Embryonic facial prominence (tissue), 1 donor: ENCODE measurements around the gene FAM53B.

ENCODE experiments used
- DNase-seq: peaks from one replicate; pipeline ENCODE4 v3.0.0-alpha.2; 2016; ENCODE audit errors: extremely low spot score

Gene FAM53B

DNA sequence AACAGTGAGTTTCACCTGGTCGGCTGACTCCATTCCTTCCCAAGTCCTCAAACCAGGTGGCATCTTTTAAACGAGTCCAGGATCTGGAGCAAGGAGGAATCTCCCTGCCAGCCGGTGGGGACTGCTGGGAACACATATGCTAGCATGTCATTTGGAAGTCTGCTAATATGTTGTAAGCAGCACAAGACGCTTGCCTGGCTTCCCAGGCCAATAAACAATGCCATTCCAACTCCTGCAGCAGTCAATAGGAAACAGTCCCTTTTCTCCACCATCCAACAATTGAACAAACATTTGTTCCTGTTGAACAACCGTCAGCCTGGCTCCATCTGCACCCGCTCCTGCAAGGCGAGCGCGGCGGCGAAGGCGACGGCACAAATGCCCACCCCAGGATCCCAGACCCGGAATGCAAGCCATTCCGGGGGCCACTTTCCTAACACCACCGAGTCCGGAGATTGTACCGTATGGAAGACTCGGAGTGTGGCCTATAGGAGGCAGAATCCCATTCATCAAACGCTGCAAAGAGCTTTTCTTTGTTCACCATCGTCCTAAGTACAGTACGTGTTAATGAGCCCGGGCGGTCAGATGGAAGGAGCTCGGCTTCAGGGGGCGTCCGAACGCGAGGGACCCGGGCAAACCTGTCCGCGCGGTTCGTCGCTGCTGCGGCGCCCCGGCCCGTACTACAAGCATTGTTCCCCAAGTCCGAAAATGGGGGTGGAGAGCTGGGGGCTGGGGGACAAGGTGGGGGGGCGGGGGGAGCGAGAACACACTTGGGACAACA, 1.6 kb downstream of the FAM53B start:
- no peak for DNase-seq

DNA sequence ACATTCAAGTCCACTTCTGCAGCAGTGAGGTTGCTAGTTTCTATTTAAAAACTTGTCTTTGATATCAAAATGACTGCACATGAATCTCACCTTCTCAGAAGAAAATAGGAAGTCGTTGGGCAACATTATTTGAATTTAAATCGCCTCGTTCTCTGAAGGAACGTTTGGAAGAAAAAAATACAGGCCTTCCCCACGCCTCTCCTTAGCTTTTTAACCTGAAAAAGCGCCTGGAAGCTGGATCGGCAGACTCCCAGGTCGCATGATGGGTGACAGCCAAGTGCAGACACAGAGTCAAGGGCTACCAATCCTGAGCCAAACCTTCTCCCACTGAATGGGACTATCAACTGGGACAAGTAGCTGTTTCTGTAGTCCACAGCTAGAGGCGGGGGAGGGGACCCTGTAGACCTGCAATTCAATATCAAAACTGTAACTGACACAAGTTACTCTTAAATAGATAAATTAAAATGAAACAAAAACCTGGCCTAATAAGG, 2.2 kb downstream of the FAM53B start:
- no peak for DNase-seq

DNA sequence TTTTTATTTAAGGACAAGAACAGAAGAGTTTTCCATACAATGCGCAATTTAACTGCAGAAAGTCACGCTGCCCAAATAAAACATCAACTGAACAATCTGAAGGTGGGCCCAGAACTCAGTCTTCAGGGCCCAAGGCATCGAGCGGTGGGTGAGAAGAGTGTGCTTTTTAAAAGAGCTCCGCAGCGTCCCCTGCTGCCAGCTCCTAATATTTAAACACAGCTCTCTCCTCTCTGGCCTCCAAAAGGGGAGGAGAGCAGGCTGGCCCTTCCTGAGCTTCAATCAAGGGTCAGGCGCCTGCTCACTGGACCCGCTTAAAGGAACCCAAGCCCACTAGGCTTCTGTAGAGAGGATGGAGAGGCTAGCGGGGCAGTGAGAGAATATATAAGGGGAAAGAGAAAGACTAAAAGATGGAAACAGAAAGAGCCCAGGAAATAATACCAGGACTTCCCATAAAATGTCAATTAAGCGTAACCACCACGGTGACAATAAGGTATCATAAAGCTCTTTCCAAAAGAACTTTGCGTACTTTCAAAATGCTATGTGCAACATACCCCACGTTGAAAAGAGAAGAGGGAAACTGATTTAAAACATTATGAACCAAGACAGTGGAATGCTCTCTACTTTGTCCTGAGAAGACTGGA, 2.8 kb downstream of the FAM53B start:
- DNase-seq: peak; percentile 85

DNA sequence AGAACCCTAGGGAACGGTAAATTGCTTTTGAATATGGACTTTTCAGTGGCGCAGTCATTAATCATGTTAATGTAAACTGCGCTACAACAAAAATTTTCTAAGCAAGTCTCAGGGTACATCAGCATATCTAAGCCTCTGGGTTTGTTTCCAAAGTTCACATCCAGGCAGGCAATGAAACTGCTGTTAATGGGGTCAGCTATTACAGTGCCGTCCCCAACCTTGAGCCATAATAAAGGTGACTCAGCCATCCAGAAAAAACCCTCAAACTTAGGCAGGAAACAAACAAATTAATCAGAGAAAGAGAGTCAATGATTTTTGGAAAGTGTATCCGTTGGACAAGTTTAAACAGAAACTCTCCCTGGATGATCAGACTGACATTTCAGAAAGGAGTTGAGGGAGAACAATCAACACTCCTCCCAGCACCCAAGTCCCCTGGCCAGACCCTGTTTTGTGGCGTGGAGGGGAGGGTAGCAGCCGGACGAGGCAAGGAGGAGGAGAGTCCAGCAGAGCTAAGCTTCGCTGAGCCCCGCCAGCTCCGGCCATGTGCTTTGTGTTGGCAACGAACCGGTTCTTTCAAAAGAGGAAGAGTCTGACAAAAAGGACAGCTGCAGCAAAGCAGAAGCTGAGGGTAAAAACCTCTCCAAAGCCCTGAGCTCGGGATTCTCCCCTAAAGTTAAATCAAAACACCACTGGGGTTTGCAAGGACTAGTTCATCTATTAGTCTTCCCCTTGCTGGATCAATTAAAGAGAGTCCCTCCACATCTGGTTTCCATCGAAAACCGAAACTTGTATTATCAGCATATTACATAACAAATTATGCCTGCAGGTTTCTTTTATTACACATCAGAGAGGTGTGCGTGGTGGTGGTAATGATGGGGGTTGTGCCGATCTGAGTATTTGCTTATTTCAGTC, 3.6 kb downstream of the FAM53B start:
- no peak for DNase-seq

DNA sequence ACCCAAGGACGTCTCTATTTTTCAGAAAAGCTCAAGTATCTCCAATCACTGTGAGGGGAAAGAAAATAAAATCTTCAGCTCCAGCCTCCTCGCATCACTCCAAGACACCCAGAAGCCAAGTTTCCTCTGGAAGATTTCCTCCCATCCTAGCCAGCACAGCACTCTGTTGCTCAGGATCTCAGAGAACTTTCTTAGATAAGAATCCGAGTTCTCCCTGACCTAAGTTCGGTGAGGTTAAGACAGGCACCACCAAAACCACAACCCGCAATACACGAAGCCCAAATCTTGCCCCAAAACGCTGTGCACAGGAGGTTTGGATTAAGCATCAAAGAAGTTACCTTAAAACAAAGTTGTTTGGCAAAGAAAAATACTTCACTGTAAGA, 4.2 kb downstream of the FAM53B start:
- no peak for DNase-seq

DNA sequence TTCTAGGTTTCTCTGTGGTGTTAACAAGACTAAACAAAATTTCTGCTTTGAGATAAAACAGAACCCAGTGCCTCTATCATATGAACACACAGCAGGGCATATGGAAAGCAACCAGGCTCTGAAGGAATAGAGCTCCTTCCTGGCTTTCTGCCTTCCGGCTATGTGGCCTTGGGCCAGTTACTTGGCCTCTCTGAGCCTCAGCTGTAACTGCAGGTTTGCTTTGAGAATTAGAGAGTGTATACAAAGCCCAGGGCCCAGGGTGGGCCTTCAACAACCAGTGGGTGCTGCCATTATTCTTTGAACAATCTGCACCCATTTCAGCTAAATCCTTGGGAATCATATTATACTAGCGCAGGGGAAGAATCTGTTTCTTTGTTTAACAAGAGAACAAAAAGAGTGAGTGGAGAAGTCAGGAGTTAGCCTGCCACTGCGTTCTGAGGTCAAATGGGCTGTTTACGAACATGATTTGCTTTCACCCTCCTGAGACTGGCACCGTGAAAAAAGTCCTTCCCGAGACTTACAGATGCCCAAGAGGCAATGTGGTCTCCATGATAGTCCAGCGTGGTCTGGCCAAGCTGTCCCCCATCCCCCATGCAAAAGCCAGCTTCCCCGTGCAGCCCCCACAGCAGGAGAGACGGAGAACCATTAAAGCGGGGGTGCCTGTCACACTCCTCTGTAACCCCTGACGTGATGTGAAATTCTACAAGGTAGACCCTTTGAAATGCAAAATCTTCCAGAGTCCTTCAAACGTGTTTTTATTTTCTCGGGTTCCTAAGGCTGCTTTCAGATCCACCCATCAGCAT, 4.9 kb downstream of the FAM53B start:
- DNase-seq: no peak

DNA sequence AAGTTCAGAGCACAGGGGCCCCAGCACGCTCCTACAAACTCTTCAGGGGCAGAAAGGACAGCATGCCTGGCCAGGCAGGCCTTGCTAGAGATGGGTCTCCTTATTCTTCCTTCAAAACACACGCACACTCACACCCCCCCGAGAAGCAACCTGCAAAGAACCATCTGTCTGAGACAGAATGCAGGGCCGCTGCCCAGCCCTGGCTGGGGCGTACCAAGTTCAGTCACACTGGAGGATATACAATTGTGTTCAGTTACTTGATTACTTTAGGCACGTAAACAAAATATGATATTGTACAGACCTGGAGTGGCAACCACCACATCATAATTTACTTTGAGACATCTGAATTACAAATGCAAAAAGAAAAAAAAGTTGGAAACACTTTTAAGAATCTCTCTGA, 5.7 kb downstream of the FAM53B start:
- no peak for DNase-seq

DNA sequence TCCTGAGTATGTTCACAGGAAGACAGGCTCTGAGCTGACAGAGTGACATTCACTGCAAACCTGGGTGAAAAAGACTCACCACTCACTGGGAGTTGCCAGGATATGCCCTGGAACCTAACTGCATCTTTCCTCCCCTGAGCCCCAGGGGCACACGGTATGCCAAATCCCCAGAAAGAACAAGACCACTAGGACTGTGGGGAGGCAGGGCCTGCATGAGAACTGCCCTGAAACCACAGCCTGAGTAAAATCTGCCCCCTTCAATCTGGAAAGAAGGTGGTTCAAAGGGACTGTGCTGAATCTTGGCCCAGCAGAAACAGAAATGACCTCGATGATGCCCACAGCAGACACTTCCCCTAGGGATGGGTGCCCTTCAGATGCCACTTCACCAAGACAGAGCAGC, 6.5 kb downstream of the FAM53B start:
- no peak for DNase-seq

DNA sequence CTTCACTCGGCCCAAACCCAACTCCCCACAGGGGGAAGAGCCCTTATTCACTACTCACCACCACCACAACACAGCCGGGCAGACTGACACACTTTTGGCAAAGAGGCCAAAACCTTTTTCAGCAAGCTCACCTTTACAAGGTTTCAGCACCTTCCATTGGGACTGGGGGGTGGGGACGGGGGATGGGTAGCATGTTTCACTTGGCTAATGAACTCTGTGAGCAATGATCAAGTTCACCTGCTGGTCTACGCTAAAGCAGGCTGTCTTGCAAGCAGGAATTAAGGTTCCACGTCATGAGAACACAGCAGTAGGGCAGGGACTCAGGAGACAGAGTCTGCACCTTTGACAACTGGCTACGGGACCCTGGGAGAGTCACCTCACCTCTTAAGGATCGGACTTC, 7.0 kb downstream of the FAM53B start:
- no peak for DNase-seq

DNA sequence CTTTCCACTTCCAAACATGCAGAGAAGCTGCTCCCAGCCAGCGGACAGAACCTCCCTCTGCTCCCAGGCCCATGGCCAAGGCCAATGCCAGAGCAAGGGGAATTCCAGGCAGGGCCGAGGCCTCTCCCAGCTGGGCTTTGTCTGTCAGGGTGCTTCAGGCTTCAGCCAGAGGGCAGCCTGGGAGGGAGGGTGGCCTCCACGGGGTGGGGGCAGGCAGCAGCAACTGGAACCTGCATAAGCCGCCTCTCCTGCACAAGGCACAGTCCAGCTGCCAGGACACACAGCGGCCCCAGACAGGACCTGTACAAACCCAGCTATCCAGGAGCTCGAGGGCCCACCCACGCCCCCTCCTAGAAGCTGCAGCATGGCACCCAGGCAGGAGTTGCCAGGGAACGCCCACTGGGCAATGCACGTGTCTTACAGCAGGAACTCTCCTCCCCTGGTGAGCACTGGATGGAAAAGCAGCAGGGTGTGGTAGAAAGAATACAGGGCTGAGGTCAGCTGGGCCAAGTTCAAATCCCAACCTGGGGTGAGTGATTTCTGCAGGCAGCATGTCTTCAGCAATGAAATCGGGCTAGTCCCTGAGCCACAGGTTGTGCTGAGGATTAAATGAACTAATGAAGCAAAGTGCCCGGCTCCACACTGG, 7.6 kb downstream of the FAM53B start:
- no peak for DNase-seq

DNA sequence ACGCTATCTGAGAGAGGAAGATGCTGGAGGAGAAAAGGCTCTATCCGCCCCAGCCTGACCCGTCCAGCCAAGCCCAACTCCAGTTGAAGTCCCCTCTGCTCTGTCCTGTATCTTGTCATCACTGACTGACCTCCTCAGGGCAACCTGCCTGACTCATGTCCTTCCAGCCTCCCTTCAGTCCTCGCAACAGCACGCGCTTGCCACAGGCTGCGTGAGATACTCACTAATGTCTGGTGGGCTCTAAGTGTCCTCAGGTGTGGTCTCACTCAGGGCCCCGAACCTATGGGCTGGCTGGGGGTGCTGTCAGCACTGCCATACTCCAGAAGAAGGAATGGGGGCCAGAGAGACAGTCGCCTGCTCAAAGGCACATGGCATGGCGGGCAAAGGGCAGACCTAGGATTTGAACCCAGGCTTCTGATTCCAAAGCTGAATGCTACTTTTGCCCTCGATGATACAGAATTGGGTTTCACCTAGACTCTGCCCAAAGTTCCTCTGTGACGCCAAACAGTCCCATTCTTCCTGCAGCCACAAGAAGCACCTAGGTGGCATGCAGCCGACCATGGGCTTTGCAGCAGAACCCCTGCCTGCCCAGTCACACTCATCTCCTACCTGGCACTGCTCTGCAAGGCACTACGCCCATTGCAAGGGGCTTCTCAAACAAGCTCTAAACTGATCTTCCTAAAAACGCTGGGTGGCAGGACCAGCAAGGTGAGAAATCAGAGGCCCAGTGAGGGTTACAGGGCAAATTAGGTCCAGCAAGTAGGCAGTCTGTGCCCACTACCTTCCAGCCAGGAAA, 8.5 kb downstream of the FAM53B start:
- DNase-seq: no peak

DNA sequence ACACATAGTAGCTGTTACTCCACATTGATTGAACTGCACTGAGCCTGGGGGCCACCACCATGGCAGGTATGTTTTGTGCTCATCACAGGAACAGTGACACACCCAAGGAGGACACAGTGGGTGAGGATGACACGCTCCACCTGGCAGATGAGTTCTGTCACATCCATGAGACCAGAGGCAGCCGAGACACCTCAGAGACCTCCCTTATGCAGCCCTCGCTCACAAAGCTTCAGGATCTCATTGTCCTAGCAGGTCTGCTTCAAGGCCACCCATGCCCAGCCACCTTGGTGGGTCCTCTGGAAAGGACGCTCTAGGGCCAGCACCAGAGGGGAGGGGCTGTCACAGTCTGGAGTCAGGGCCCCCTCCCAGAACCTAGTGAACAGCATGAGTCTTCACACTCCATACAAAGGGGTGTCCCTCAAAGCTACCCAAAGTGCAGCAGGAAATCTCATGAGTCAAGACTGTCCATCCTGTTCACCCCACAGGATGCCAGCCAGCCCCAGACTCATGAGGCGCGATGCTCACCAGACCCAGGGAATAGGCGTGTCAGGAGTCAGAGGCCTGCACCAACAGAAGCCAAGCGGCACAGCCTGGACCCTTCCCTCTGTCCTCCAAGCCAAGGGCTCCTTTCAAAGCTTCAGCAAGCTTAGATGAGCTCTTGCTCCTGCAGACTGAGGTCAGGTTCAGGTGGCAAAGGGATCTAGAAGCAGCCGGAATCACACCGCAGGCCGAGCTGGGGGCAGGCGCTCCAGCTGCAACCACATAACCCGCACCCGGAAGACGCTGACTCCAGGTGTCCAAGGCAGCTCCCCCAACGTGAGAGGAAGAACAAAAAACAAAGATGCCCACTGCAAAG, 9.6 kb downstream of the FAM53B start:
- no peak for DNase-seq

DNA sequence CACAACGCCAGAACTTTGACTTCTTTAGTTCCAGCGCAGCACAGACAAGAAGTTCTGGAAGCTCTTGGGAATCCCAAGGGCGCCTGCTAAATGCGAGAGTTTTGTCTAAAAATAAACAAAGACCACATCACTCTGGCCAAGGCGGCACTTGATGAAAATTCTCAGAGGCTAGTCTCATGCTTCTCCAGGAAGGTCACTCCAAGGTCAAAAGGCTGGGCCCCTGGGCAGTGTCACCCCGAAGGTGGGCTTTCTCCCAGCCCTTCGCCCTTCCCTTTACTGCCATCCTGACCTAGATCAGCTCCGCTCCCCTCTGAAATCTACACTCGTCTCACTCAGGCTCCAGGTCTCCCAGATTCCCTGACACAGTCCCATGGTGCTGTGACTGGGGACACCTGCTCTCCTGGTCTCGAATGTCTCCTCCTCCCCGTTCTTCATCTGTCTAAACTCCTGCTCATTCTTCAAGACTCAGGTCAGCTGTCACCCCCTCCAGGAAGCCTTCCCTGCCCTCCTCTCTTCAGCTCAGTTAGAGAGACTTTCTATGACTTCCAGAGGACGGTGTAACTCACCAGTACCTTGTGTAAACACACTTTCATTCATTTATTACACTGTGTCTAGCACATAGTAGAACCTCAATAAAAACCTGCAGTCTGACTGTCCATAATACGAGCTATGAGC, 10.5 kb downstream of the FAM53B start:
- no peak for DNase-seq

DNA sequence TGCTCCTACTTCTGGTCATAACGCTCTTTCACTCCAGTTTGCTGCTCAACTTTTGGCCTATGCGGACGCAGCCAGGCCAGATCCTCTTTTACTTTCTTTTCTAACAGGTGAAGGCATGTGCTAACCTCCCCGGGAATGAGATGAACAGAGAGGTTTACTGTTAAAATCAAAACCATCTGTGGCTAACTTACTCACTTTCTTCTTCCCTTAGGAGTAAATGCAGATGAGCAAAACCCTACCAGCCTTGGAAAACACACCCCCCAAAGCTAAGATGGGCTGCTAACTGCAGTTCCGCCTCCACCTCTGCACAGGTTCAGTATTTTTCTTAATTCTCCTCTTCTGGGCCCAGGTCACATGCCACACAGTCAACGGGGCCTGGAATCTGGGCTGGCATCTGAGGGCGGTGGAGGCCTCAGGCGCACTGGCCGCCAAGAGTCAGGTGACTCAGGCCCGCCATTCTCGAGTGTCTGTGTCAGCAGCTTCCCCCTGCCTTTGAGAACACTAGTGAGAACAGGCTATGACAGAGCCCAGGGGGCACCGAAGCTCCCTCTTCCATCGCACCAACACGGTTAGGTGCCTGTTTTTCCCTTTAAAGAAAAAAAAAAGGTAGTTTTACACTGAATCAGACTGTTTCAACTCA, 11.1 kb downstream of the FAM53B start:
- DNase-seq: no peak

DNA sequence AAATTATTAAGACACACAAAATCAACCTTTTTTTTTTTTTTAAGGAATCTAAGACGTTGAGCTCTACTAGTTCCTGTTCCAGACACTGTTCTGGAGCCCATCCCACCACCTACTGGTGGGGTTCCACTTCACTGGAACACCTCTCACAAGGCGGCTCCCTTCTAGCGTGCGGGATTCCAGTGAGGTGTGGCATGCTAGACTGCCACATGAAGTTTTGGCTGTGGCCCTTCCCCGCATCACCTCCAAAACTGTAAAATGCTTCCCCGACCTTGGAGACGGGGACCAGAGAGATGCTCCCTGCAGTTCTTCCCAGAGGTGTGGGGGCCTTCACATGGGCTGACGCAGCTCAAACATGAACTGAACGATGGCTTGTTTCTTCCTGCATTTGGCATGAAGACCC, 12.6 kb downstream of the FAM53B start:
- no peak for DNase-seq

DNA sequence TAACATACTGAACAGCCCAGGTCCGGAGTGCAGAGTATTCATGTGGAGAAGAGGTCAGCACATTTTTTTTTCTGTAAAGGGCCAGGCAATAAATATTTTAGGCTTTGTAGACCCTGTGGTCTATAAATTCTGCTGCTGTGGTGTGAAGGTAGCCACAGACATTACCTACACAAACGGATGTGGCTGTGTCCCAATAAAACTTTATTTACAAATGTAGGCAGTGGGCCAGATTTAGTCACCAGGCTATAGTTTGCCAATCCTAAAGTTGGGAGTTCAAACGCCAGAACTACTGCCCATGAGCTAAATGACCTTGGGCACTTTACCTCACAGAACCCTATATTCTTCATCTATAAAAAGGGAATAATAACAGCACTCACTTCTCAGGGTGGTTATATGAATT, 13.4 kb downstream of the FAM53B start:
- DNase-seq: no peak

DNA sequence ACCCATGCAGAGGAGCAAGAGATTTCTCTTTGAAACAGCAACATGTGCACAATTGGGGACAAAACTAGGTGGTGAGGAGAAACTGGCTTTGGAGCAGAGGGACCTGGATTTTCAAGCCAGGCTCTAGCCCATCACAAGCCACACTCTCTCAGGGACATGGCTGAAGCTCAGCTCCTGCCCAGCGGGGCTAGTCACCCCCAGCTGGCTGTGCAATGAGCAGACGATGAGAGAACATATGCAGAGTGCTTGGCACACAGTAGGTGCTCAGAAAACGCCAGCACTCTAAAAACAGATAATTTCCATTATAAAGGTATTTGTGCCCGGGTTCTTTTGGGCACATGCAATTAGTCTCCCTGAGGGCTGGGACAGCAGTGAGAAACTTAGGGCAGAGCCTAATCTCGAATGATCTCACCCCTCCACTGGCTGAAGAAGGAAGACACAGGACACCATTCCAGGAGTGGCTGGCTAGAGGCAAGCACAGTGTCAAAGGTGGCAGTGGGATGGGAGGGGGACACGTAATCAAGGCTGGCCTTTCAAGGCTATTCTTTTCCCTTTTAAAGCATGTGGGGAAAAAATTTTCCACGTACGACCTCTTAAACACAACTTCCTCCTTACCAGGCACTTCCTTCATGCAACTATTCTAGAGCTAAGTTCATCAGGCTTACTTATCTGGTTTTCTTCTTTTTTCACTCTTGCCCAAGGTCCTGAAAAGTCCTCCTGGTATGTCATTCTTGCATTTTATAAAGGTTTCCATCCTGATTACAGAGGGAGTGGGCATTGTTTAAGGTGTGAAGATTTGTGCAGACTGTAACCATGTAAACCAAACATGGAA, 15.1 kb downstream of the FAM53B start:
- no peak for DNase-seq
